Body of pancreas (tissue), 4 donors: Measurements from ENCODE around the gene MB21D2. TPM values are rescaled to one million over a fixed set of nuclear protein-coding genes. Genes with fewer than 3 reads are reported as not detected.
A peak's percentile ranks its signal among the peaks of the same experiment; 100 is the strongest.

Source experiments
- ATAC-seq: fragments of 150-250 bp; one replicate; pipeline ENCODE4 v1.9.1; 2016
- DNase-seq, 4 donors: peaks; one replicate each; pipeline ENCODE4 v3.0.0-alpha.2; 2019
- H3K27ac ChIP-seq, 4 donors: fragments of 200-600 bp; sonication (generic); 1 replicate in 3 of 4; 2 replicates in 1 of 4; pipeline versions ENCODE4 v1.5.1 to v1.6.1; 2016 to 2019; ENCODE audit warnings: mild to moderate bottlenecking in 1 of 4, mixed read lengths in 1 of 4, moderate library complexity in 1 of 4
- H3K27me3 ChIP-seq, 2 donors: fragments of 200-600 bp; sonication (generic); one replicate each; pipeline ENCODE4 v1.6.0; 2016; ENCODE audit warnings: mild to moderate bottlenecking in 1 of 2
- H3K36me3 ChIP-seq, 2 donors: fragments of 200-600 bp; sonication (generic); replicated peaks in 1 of 2; 2 replicates each; pipeline ENCODE4 v1.5.1; 2016; ENCODE audit warnings: low read depth in 2 of 2; ENCODE audit not compliant: insufficient read depth in 1 of 2
- H3K4me1 ChIP-seq: fragments of 200-600 bp; sonication (generic); one replicate; pipeline ENCODE4 v1.6.0; 2016
- H3K4me3 ChIP-seq, 2 donors: fragments of 200-600 bp; sonication (generic); 1 replicate in 1 of 2; 2 replicates in 1 of 2; pipeline ENCODE4 v1.5.1; 2016 to 2019
- H3K9me3 ChIP-seq, 3 donors: fragments of 200-600 bp; sonication (generic); 1 replicate in 2 of 3; 2 replicates in 1 of 3; pipeline ENCODE4 v1.5.1; 2016
- CTCF ChIP-seq, 7 experiments: fragments of 450-650 bp in 4 of 7; fragments of 200-600 bp in 3 of 7; sonication (generic) in 3 of 7; IDR thresholded peaks; one replicate each; pipeline ENCODE4 v1.5.1; 2016 to 2019; ENCODE audit warnings: antibody characterized with exemption in 7 of 7
- POLR2A ChIP-seq, 3 donors: fragments of 450-650 bp; IDR thresholded peaks; one replicate each; pipeline ENCODE4 v1.6.1; 2016; ENCODE audit warnings: antibody characterized with exemption in 3 of 3, mild to moderate bottlenecking in 2 of 3
- WGBS, 2 donors: methylation state at CpG; one replicate each; pipeline ENCODE4 v1.1.5; 2017; 5-methylcytosine and 5-hydroxymethylcytosine counted together
- intact Hi-C: fragments of 100-400 bp; cut with DNase I; formaldehyde crosslinking; loops from one replicate; pipeline ENCODE4 v1.15.1; 2023
- total RNA-seq, 2 donors: library from RNA; depleted of rRNA; stranded (reverse); fragments of >200 nt; gene quantifications; one replicate each; pipeline ENCODE4 v1.1.0, GENCODE V29; 2016

MB21D2 gene
- total RNA-seq, 2 donors from 2014 or later: 0.66 to 1.8 TPM

DNA sequence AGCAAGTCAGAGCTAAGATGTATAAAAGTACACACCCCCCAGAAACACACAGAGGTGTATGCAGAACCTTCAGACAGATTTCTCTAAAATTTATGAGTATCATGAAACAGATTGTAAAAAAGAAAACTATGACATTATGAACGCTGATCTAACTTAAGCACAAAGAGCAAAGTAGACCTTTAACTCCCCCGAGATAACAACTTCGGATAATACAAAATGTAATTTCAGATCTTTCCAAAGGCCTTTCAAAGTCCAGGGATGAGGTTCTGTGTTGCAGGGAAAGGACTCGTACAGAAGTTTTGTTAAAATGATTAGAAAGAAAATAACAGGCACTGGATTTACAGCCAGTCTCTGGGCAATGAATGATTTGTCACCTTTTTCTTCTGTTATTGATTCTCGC, 97.5 kb downstream of the MB21D2 start:
- Histone ChIP-seq H3K9me3 (no peaks in the 10 kb centered on the region), H3K36me3 (no peaks in the 10 kb centered on the region), H3K4me3 (no peak overlapping the region), H3K27ac (no peak overlapping the region), H3K27me3 (no peaks in the 10 kb centered on the region), H3K4me1 (peaks cover 3% of the 10 kb centered on the region)
- ATAC-seq: no peak
- TF ChIP-seq CTCF (IDR thresholded peaks at IDR 0.05) (no peak), POLR2A (IDR thresholded peaks at IDR 0.05) (no peak)
- DNase-seq: no peak
- 75 to 79% methylated on average over 5 of the region's 5 CpGs for WGBS, 2 donors
- intact Hi-C loops: no loop called here

GRCh38 chr3:192819001-192819569, 98.6 kb downstream of the MB21D2 start:
- DNase-seq: no peak
- 71 to 77% methylated on average over 7 of the region's 7 CpGs for WGBS, 2 donors
- intact Hi-C loops: loop anchor here (5.0 to 10.0 kb wide), 2 partner anchors 218 to 756 kb away; no protein-coding TSS in a partner anchor
- H3K36me3 ChIP-seq: no peaks in the 10 kb centered on the region
- no peaks in the 10 kb centered on the region for H3K27me3 ChIP-seq
- no peaks in the 10 kb centered on the region for H3K9me3 ChIP-seq
- H3K4me1 ChIP-seq: no peaks in the 10 kb centered on the region
- H3K27ac ChIP-seq: no peak overlapping the region
- no peak for TF ChIP-seq CTCF (IDR thresholded peaks at IDR 0.05)
- no peak for TF ChIP-seq POLR2A (IDR thresholded peaks at IDR 0.05)
- no peak overlapping the region for H3K4me3 ChIP-seq
- peak; percentile 59 for ATAC-seq

DNA sequence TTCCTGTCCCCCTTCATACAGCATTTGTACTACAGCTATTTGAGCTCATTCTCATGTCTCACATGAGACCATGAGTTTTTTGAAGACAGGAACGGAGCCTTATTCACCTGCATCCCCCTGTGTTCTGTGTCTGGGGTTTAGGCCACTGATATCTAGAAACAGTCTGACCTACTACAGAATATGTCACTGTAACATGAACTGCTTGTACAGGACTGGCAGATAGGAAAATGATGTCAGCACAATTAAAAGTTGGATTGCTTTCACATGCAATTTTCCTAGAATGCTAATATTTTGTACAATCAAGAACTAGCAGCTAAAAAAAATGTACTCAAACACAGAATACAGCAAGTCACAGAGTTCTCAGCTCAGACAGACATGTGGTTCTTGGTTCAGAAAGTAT, 99.5 kb downstream of the MB21D2 start:
- DNase-seq (no peak), ATAC-seq (no peak)
- Histone ChIP-seq H3K4me1 (no peaks in the 10 kb centered on the region), H3K27me3 (no peaks in the 10 kb centered on the region), H3K9me3 (no peaks in the 10 kb centered on the region), H3K36me3 (no peaks in the 10 kb centered on the region), H3K4me3 (no peak overlapping the region), H3K27ac (no peak overlapping the region)
- WGBS, 2 donors: 82 to 90% methylated on average over 1 of the region's 1 CpG
- TF ChIP-seq CTCF (IDR thresholded peaks at IDR 0.05) (no peak), POLR2A (IDR thresholded peaks at IDR 0.05) (no peak)
- intact Hi-C loops: loop anchor here (5.0 to 10.0 kb wide), 2 partner anchors 219 to 757 kb away; no protein-coding TSS in a partner anchor

DNA sequence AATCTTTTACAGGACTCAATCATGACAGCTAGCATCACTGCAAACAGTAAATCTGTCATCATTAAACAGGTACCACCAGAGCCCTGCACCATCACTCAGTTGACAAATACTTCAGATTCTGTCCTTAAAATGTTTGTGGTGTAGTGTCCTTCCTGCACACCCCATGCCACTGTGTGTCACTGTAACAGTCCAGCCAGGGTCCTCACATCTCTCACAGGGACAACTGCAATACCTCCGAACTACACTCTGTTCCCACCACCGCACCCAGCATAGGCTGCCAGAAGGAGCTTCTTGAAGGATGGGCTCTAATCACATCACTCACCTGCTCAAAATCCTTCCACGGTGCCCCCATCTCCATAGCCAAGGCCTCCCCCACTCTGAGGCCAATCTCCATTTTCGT, 100.2 kb downstream of the MB21D2 start:
- Histone ChIP-seq H3K36me3 (no peaks in the 10 kb centered on the region), H3K27me3 (no peaks in the 10 kb centered on the region), H3K27ac (no peak overlapping the region), H3K4me1 (no peaks in the 10 kb centered on the region), H3K4me3 (no peak overlapping the region), H3K9me3 (no peaks in the 10 kb centered on the region)
- DNase-seq: no peak
- ATAC-seq: no peak
- 62 to 81% methylated on average over 3 to 4 of the region's 4 CpGs for WGBS, 2 donors
- no peak for TF ChIP-seq CTCF (IDR thresholded peaks at IDR 0.05)
- no peak for TF ChIP-seq POLR2A (IDR thresholded peaks at IDR 0.05)
- intact Hi-C loops: loop anchor here (5.0 to 10.0 kb wide), 2 partner anchors 220 to 757 kb away; no protein-coding TSS in a partner anchor

- no peaks in the 10 kb centered on the region for H3K9me3 ChIP-seq
- intact Hi-C loops: loop anchor here (5.0 to 10.0 kb wide), 2 partner anchors 220 to 758 kb away; no protein-coding TSS in a partner anchor
- no peaks in the 10 kb centered on the region for H3K4me1 ChIP-seq
- H3K4me3 ChIP-seq: no peak overlapping the region
- no peaks in the 10 kb centered on the region for H3K27me3 ChIP-seq
- H3K27ac ChIP-seq: no peak overlapping the region
- TF ChIP-seq CTCF (IDR thresholded peaks at IDR 0.05) (no peak), POLR2A (IDR thresholded peaks at IDR 0.05) (no peak)
- DNase-seq (no peak), ATAC-seq (no peak)
- no peaks in the 10 kb centered on the region for H3K36me3 ChIP-seq
- 73 to 91% methylated on average over 1 of the region's 1 CpG for WGBS, 2 donors
These were observed 100.6 kb downstream of the MB21D2 start for GRCh38 chr3:192817053-192817452.
